NCI-H187 treated with DMSO at 0.1 percent for 48 hours (cell line): ENCODE data around the gene ESRRA.

Experiments used
- DNase-seq: peaks from one replicate; lab custom pipeline; 2025; lab: John Stamatoyannopoulos, UW

The ESRRA gene

GRCh38 chr11:64352099-64352994, 47.0 kb downstream of the ESRRA start:
- DNase-seq, result no peak

DNA sequence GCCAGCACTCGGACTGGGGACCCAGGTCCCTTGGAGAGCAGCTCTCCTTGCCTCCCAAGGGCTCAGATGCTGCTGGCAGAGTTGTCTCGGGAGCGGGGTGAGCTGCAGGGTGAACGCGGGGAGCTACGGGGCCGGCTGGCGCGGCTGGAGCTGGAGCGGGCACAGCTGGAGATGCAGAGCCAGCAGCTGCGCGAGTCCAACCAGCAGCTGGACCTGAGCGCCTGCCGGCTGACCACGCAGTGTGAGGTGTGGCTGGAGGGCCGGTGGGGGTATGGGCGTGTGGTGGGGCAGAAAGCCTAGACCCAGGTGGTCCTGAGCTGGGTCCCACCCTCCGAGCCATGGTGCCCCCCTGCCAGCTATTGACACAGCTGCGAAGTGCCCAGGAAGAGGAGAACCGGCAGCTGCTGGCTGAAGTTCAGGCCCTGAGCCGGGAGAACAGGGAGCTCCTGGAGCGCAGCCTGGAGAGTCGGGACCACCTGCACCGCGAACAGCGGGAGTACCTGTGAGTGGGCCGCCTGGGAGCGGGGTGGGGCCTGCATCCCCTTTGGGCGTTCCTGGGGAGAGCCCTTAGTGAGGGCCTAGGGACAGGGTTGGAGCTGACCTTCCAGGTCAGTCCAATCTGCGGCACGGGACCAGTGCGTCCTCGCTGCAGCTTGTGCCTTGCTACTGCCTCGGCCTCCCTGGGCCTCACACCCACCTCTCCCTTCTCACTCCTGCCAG, 47.8 kb downstream of the ESRRA start:
- no peak for DNase-seq

DNA sequence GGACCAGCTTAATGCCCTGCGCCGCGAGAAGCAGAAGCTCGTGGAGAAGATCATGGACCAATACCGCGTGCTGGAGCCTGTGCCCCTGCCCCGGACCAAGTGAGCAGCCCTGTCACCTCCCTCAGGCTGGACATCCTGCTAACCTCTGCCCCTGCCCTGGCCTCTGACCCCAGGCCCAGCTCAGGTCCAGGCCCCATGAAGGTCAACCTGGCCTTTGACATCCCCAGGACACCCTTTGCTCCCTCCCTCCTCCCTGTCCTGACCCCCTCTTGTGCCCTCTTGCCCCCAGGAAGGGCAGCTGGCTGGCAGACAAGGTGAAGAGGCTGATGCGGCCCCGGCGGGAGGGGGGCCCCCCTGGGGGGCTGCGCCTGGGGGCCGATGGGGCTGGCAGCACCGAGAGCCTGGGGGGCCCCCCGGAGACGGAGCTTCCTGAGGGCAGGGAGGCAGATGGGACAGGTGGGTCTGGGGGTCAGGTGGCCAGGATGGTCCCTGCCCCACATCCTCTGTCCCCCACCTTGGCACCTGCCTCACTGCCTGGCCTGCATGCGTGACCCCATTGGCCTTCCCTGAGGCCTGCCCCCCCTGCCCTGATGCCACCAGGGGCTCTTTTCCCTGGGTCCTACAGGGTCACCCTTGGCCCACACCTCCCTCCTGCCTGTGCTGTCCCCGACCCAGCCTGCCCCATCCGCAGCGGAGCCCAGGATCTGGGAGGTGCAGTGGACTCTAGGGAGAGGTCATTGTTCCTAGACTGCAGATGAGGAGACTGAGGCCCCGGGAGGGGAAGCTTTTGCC, 48.6 kb downstream of the ESRRA start:
- DNase-seq, result no peak

GRCh38 chr11:64355078-64355940, 50.0 kb downstream of the ESRRA start:
- no peak for DNase-seq

- no peak for DNase-seq
Measured at GRCh38 chr11:64356498-64357411, 51.4 kb downstream of the ESRRA start.

- DNase-seq, result no peak
Measured at GRCh38 chr11:64357446-64357845, 52.1 kb downstream of the ESRRA start.

DNA sequence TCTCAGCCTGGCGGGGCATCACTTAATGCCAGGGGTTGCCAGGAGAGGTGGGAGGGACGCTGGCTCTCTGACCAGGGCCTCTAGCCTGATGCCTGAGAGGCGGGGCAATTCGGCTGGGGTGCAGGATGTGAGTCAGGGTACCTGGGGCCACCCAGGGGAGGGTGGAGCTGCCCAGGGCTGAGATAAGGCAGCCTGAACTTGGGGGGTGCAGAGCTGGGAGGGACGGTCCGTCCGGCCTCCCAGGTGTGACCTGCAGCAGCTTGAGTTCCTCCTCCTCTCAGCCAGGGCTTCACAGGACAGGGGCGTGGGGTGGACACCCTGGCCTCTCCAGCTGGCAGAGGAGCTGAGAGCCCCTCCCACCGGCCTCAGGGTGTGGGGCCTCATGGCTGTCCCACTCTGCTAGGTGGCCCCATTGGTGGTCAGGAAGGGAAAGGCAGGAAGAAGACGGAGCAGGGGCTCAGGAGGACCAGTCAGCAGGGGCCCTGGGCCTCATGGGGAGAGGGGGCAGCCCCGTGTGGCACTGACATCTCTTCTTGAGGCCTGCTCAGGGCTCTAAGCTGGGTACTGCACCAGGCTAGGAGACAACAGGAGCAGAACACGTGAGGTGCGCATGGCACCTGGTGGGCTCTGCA, 52.7 kb downstream of the ESRRA start:
- no peak for DNase-seq

GRCh38 chr11:64358536-64358906, 53.2 kb downstream of the ESRRA start:
- no peak for DNase-seq

GRCh38 chr11:64358907-64359711, 53.8 kb downstream of the ESRRA start, which contains the start of gene RPS6KA4:
Gene RPS6KA4 (plus strand): TSS chr11:64359162. CDS start chr11:64359236, 74 bp downstream.
- DNase-seq, result no peak

DNA sequence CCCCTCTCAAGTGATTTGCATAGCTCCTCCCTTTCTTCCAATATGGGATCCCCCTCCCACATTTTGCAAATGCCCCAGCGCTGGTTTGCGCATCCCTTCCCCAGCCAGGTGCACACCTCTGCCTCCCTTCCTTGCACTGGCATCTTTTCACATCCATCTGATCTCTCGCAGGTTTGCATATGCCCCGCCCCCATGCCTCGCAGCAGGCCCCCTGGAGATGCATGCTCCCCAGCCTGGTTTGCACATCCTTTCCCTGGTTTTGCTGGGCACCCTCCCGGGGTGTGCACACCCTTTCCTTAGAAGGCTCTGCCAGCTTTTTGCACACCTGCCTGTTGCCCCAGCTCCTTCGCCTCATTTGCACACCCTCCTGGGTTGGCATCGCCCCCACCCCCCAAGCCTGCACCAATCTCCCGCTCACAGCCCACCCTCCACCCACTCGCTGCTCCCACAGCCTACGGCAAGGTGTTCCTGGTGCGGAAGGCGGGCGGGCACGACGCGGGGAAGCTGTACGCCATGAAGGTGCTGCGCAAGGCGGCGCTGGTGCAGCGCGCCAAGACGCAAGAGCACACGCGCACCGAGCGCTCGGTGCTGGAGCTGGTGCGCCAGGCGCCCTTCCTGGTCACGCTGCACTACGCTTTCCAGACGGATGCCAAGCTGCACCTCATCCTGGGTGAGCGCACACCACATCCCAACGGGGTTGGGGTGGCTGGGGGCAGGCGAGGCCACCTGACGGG, 54.6 kb downstream of the ESRRA start:
- no peak for DNase-seq

GRCh38 chr11:64360448-64360921, 55.2 kb downstream of the ESRRA start:
- no peak for DNase-seq

DNA sequence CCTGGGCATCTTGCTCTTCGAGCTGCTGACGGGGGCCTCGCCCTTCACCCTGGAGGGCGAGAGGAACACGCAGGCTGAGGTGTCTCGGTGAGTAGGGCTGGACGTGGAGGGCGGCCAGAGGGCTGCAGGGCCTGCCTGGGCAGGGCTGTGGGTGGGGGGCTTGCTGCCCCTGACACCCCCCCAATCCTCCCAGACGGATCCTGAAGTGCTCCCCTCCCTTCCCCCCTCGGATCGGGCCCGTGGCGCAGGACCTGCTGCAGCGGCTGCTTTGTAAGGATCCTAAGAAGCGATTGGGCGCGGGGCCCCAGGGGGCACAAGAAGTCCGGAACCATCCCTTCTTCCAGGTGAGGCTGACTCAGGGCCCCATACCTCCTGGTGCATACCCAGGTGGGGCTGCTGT, 56.3 kb downstream of the ESRRA start:
- DNase-seq, result no peak

GRCh38 chr11:64362339-64362738, 57.0 kb downstream of the ESRRA start:
- DNase-seq, result no peak

DNA sequence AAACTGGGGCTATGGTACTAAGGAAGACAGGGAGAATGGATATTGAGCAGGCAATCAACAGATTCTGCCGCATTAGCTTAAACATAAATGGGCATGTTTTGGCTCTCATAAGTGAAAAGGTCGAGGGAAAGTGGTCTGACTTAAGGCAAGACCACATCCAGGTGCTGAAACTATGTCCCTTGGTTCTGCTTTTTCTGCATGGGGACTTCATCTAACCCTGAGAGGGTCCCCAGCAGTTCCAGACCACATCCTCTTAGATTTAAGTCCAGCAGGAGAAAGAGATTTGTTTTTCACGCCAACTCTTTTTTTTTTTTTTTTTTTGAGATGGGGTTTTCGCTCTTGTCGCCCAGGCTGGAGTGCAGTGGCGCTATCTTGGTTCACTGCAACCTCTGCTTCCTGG, 59.1 kb downstream of the ESRRA start:
- no peak for DNase-seq

DNA sequence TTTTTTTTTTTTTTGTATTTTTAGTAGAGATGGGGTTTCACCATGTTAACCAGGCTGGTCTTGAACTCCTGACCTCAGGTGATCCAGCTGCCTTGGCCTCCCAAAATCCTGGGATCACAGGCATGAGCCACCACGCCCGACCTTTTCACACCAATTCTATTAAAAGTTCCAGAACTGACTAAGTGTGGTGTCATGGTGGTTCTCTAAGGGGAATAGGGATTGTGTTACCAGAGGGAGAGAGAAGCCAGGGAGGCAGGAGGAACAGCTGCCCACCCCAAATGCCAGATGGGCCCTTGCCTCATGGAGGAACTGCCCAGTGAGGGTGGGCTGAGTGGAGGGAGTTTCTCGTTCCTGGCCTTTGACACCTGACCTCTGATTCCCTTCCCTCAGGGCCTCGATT, 59.6 kb downstream of the ESRRA start:
- no peak for DNase-seq
